ENCODE results near the gene LRRC37B. TPM values are rescaled to one million over a fixed set of nuclear protein-coding genes. Genes with fewer than 3 reads are reported as not detected.
"Not testable (repeated sequence)": the region's sequence is repeated elsewhere in the genome, so short reads cannot be mapped to it uniquely, and the experiment has no call there.

Gene LRRC37B
- polyA plus RNA-seq, 2 of the 4 experiments (the other 2 are of a cell fraction): 8.3 to 17.9 TPM

GRCh38 chr17:31967648-31968047 lies 39.5 kb upstream of the LRRC37B start:
- H3K9me3 ChIP-seq: no peaks in the 10 kb centered on the region
- H3K4me2 ChIP-seq: no peak overlapping the region
- DNase-seq (ENCODE audit: low read depth in 1 of 2, low spot score in 1 of 2) (peak in 1 of 2 experiments; percentile 20), FAIRE-seq (no peak), ATAC-seq (peak; percentile 39 to 45; a peak in 2 of 6 replicates)
- CTCF ChIA-PET: interaction anchor here (1.8 kb wide), 1 partner anchor 40 kb away, joined by 6 read pairs; the partner anchor contains the start of gene LRRC37B
- H3K27ac ChIP-seq: no peak overlapping the region
- POLR2A ChIA-PET: no interaction called here
- H3K4me3 ChIP-seq: no peak overlapping the region
- TF ChIP-seq POLR2A (IDR thresholded peaks at IDR 0.05; ENCODE audit: low read length) (no peak), MAFK (IDR thresholded peaks at IDR 0.05; ENCODE audit: partially characterized antibody) (no peak), KDM5A (IDR thresholded peaks at IDR 0.05) (no peak), HMGXB4 (CRISPR knock-in tag; IDR thresholded peaks at IDR 0.05; ENCODE audit: borderline replicate concordance) (no peak), NR3C1 (IDR thresholded peaks at IDR 0.05) (no peak), MAZ (IDR thresholded peaks at IDR 0.05; ENCODE audit: borderline replicate concordance, low read depth, low read length) (no peak), ZC3H11A (IDR thresholded peaks at IDR 0.05) (no peak), CEBPB (IDR thresholded peaks at IDR 0.05) (peak; percentile 61 to 73; a peak in 3 of 4 replicates)
- H3K4me1 ChIP-seq: peaks cover 5% of the 10 kb centered on the region; the same call in 1 of the 3 replicates
- 92% methylated on average over 3 of the region's 3 CpGs for WGBS (ENCODE audit: missing lambda C conversion rate)

- H3K9me3 ChIP-seq; FAIRE-seq; H3K4me2 ChIP-seq; H3K4me1 ChIP-seq; POLR2A ChIA-PET; H3K4me3 ChIP-seq; CTCF ChIA-PET; H3K27ac ChIP-seq; DNase-seq (ENCODE audit: low read depth in 1 of 2, low spot score in 1 of 2); ATAC-seq: not testable (repeated sequence)
- 86% methylated on average over 5 of the region's 5 CpGs for WGBS (ENCODE audit: missing lambda C conversion rate)
These were observed 36.8 kb upstream of the LRRC37B start for GRCh38 chr17:31970416-31970815.

GRCh38 chr17:31974269-31975071 lies 32.7 kb upstream of the LRRC37B start:
- not testable (repeated sequence) for H3K4me3 ChIP-seq, FAIRE-seq

GRCh38 chr17:31975391-31975790 lies 31.8 kb upstream of the LRRC37B start:
- POLR2A ChIA-PET; H3K4me1 ChIP-seq; FAIRE-seq; H3K4me3 ChIP-seq; H3K9me3 ChIP-seq; DNase-seq (ENCODE audit: low read depth in 1 of 2, low spot score in 1 of 2); H3K4me2 ChIP-seq; CTCF ChIA-PET; H3K27ac ChIP-seq; ATAC-seq: not testable (repeated sequence)
- WGBS (ENCODE audit: missing lambda C conversion rate): 81% methylated on average over 5 of the region's 5 CpGs

More at GRCh38 chr17:31974269-31975071, 32.7 kb upstream of the LRRC37B start:
- DNase-seq (ENCODE audit: low read depth in 1 of 2, low spot score in 1 of 2); H3K27ac ChIP-seq; ATAC-seq; POLR2A ChIA-PET; H3K4me1 ChIP-seq; CTCF ChIA-PET; H3K4me2 ChIP-seq; H3K9me3 ChIP-seq: not testable (repeated sequence)
- WGBS (ENCODE audit: missing lambda C conversion rate): 91% methylated on average over 14 of the region's 14 CpGs

- WGBS (ENCODE audit: missing lambda C conversion rate): 91% methylated on average over 8 of the region's 8 CpGs
- POLR2A ChIA-PET: interaction anchor here (0.6 kb wide), 1 partner anchor 89 kb away, joined by 4 read pairs; no protein-coding TSS in a partner anchor
- not testable (repeated sequence) for H3K27ac ChIP-seq; H3K4me1 ChIP-seq; FAIRE-seq; H3K4me2 ChIP-seq; H3K9me3 ChIP-seq; DNase-seq (ENCODE audit: low read depth in 1 of 2, low spot score in 1 of 2); H3K4me3 ChIP-seq; ATAC-seq
- CTCF ChIA-PET: interaction anchor here (1.2 kb wide), 1 partner anchor 15 kb away, joined by 6 read pairs; the partner anchor contains the start of gene LRRC37B
These were observed 15.4 kb upstream of the LRRC37B start for GRCh38 chr17:31991821-31992220.

GRCh38 chr17:31997005-31997404 lies 10.2 kb upstream of the LRRC37B start:
- FAIRE-seq (no peak), DNase-seq (ENCODE audit: low read depth in 1 of 2, low spot score in 1 of 2) (no peak), ATAC-seq (no peak; a peak in 1 of 6 replicates)
- POLR2A ChIA-PET: no interaction called here
- CTCF ChIA-PET: interaction anchor here (3.2 kb wide), 1 partner anchor 10 kb away, joined by 12 read pairs; the partner anchor contains the start of gene LRRC37B
- Histone ChIP-seq H3K4me3 (no peak overlapping the region), H3K27ac (no peak overlapping the region), H3K4me2 (no peak overlapping the region), H3K4me1 (no peaks in the 10 kb centered on the region), H3K9me3 (no peaks in the 10 kb centered on the region)
- 80% methylated on average over 6 of the region's 6 CpGs for WGBS (ENCODE audit: missing lambda C conversion rate)
- no peak for TF ChIP-seq ESRRA (IDR thresholded peaks at IDR 0.05; ENCODE audit: borderline replicate concordance, low read length)
- TF ChIP-seq FOSL2 (IDR thresholded peaks at IDR 0.05): no peak
- peak; percentile 42; the same call in 1 of the 2 replicates for TF ChIP-seq FOSL2 (CRISPR knock-in tag; IDR thresholded peaks at IDR 0.05)
